GM18868 (cell line): Measurements from ENCODE around the gene HEPH.
"Not testable (repeated sequence)": the region's sequence is repeated elsewhere in the genome, so short reads cannot be mapped to it uniquely, and the experiment has no call there.

Experiments
- ATAC-seq: cut with Tn5 transposase; IDR thresholded peaks from one replicate; pipeline ENCODE4 v1.9.1; 2021; ENCODE audit warnings: mild to moderate bottlenecking, moderate library complexity; ENCODE audit not compliant: unreplicated experiment

Gene HEPH

GRCh38 chrX:66163849-66164411 lies at the start of gene HEPH:
Gene HEPH (plus strand): TSS chrX:66164247. CDS start chrX:66170571, 6,324 bp downstream.
- peak; percentile 81 for ATAC-seq

DNA sequence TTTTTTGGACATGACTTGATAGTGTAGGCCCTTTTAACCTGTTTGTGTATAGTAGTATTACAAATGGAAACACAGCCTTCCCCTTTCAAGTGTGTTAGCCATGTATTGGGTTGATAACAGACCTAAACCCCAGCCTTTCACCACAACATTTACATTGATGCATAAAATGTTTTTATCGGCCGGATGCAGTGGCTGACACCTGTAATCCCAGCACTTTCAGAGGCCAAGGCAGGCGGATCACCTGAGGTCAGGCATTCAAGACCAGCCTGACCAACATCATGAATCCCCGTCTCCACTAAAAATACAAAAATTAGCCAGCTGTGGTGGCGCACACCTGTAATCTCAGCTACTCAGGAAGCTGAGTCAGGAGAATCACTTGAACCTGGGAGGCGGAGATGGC lies 45.3 kb upstream of the HEPH start:
- not testable (repeated sequence) for ATAC-seq

DNA sequence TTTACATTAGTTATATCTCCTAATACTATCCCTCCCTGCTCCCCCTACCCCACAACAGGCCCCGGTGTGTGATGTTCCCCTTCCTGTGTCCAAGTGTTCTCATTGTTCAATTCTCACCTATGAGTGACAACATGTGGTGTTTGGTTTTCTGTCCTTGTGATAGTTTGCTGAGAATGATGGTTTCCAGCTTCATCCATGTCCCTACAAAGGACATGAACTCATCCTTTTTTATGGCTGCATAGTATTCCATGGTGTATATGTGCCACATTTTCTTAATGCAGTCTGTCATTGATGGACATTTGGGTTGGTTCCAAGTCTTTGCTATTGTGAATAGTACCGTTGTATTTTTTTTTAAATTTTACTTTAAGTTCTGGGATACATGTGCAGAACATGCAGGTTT lies 42.7 kb upstream of the HEPH start:
- not testable (repeated sequence) for ATAC-seq

- ATAC-seq = no peak
Measured at GRCh38 chrX:66126662-66127061, 37.4 kb upstream of the HEPH start.

- no peak for ATAC-seq
Measured at GRCh38 chrX:66130469-66130868, 33.6 kb upstream of the HEPH start.

DNA sequence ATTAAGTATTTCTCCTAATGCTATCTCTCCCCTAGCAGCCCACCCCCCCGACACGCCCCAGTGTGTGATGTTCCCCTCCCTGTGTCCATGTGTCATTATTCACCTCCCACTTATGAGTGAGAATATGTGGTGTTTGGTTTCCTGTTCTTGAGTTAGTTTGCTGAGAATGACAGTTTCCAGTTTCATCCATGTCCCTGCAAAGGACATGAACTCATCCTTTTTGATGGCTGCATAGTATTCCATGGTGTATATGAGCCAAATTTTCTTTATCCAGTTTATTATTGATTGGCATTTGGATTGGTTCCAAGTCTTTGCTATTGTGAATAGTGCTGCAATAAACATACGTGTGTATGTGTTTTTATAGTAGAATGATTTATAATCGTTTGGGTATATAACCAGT lies 28.8 kb upstream of the HEPH start:
- not testable (repeated sequence) for ATAC-seq

DNA sequence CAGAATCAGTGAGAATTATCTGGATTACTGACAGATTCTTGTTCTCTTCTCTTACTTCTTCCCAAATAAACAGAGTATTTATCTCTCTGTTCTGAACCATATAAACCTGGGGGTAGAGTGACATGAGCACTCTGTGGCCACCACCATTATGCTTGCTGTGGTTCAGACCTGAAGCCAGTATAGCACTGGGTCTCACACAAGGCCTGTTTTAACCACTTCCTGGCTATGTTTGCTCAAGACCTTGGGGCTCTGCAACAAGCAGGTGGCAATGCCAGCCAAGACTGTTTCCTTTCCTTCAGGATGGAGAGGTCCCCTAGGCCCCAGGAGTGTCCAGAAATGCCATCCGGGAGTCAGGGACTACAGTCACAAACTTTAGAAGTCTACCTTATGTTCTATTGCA lies 21.7 kb upstream of the HEPH start:
- no peak for ATAC-seq

- ATAC-seq = no peak
Measured at GRCh38 chrX:66144258-66144657, 19.8 kb upstream of the HEPH start.

DNA sequence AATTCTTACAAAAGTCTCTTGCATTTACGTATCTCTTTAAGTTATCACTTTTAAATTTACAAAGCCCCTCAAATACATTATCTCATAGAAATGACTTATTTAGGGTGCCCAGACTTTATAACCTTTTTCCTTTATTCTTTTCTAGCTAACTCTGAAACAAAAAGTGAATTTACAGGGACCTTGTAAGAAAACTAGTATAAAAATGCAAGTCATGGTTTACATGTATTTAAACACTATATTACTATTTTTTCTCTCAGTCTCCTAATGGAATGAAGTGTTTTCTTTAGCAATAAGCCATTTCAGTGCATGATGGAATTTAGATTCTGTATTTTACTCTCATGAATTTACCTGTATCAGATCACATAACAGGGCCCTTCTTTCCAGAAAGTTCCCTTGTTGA lies 14.5 kb upstream of the HEPH start:
- no peak for ATAC-seq

GRCh38 chrX:66150163-66150562 lies 13.9 kb upstream of the HEPH start:
- ATAC-seq = no peak

DNA sequence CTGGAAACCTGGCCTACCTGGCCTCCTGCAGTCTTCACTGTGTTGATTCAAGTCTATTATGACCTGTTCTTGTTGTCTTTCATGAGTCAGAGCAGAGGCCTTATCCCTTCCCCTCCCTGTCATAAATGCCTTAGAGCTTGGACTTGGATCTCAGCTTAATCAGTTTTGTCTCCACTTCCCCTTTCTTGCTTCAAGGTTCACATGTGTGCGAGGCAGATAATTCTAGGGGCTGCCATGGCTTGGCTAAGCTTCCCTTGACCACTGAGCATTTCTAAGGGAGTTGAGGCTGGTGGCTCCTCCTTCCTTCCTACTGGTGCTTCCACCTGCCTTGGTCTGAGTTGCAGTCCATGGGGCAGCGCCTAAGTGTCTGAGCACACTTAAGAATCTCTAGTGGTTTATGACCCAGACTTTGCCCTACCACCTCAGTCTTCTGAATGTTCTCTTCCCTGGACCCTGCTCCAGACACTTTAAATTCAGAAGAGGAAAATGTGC lies 1.7 kb upstream of the HEPH start:
- peak; percentile 53 for ATAC-seq

- ATAC-seq = peak; percentile 51
Measured at GRCh38 chrX:66163447-66163846, 600 bp upstream of the HEPH start.

GRCh38 chrX:66164470-66164869 lies 423 bp downstream of the HEPH start:
- ATAC-seq = no peak

- ATAC-seq = no peak
Measured at GRCh38 chrX:66164931-66165330, 884 bp downstream of the HEPH start.

- ATAC-seq = no peak
Measured at GRCh38 chrX:66166671-66167070, 2.6 kb downstream of the HEPH start.

DNA sequence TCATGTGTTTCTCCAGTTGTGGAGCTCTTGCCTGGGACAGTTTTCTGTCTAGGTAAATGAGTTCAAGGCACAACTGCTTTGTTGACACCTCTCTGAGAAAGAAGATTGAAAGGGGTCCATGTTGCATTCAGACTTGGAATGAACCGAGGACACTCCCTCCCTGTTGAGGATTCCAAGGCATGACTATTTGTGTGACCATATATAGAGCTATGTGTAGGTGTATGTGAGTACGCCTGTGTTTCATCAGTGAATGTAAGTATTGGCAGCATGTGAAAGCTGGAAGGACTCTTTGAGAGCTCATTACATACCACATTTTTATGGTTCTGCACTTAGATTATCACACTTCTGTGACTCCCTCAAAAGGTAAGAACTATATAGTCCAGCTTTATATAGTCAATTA lies 3.4 kb downstream of the HEPH start:
- ATAC-seq = no peak

DNA sequence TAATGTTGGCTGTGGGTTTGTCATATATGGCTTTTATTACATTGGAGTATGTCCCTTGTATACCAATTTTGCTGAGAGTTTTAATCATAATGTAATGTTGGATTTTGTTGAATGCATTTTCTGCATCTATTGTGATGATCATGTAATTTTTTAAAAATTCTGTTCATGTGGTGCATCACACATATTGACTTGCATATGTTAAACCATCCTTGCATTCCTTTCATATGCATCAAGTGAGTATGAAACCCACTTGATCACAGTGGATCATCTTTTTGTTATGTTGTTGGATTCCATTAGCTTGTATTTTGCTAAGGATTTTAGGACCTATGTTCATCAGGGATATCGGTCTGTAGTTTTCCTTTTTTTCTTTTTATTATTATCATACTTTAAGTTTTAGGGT lies 12.1 kb downstream of the HEPH start:
- ATAC-seq = no peak

- ATAC-seq = no peak
Measured at GRCh38 chrX:66191563-66191962, 27.5 kb downstream of the HEPH start.

DNA sequence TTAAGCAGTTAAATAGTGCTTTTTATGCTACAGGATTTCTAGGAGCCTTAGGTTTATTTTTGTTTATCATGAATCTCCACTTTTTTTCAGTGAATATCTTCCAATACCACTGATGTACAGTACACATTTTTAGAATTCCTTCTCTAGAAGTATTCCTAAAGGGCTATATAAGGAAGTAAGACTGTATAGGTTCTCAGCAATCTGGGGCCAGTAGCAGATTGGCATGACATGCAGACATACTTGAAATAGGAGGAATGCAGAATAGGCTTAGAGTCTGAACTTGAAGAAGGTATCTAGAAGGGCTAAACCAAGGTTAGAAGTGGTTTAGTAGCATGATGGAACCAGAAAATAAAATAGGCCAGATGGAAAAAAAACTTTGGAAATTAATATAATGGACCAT lies 29.8 kb downstream of the HEPH start:
- ATAC-seq = no peak

DNA sequence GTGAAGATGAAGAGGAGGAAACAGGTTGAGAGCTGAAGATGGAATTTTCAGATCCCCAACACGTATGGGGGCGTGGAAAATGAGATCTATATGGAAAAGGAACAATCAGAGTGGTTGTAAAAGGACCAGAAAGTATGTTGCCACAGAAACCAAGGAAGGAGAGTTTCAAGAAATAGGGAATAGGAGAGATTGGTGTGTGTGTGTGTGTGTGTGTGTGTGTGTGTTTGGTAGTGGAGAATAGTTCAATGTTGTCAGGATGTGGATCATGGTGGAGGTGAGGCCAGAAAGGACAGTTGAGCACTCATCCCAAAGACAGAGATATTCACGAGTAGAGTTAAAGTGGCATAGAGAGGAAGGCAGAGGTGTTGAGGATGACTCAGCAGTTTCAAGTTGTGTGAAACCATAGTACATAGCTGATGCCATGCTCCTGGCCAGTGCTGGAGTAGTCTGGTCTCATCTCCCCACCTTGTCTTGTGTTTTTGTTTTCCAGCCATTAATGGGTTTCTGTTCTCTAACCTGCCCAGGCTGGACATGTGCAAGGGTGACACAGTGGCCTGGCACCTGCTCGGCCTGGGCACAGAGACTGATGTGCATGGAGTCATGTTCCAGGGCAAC lies 36.1 kb downstream of the HEPH start:
- peak; percentile 87 for ATAC-seq

GRCh38 chrX:66200855-66201795 lies 37.1 kb downstream of the HEPH start:
- no peak for ATAC-seq

- ATAC-seq = peak; percentile 71
Measured at GRCh38 chrX:66203114-66203513, 39.1 kb downstream of the HEPH start.
